Kidney (tissue), 14 donors: ENCODE results near the gene LACTBL1. TPM values are rescaled to one million over a fixed set of nuclear protein-coding genes. Genes with fewer than 3 reads are reported as not detected.

ENCODE experiments used
- DNase-seq, 5 donors: peaks; one replicate each; pipeline ENCODE4 v3.0.0-alpha.2; 2013 to 2020
- FAIRE-seq: peaks from 2 replicates; lab custom pipeline; 2012; peaks lifted over from hg19 to GRCh38; lab: Jason Lieb, UNC
- H3K27ac ChIP-seq, 2 donors: one replicate each; pipeline ENCODE4 v1.7.0; 2013; ENCODE audit warnings: low read depth in 2 of 2, low read length in 2 of 2, inconsistent platforms in 1 of 2
- H3K27me3 ChIP-seq: one replicate; pipeline ENCODE4 v1.7.1; 2013; ENCODE audit warnings: low read length, inconsistent platforms; ENCODE audit not compliant: control insufficient read depth, insufficient read depth
- H3K36me3 ChIP-seq, 3 donors: one replicate each; pipeline versions ENCODE4 v1.7.0 to v1.7.1; 2013; ENCODE audit warnings: low read length in 3 of 3, control low read depth in 1 of 3, inconsistent platforms in 1 of 3; ENCODE audit not compliant: insufficient read depth in 3 of 3, control insufficient read depth in 2 of 3
- H3K4me1 ChIP-seq, 3 donors: one replicate each; pipeline versions ENCODE4 v1.7.0 to v1.7.1; 2013; ENCODE audit warnings: low read length in 3 of 3, inconsistent platforms in 1 of 3, low read depth in 1 of 3; ENCODE audit not compliant: control insufficient read depth in 2 of 3, insufficient read depth in 2 of 3
- H3K4me3 ChIP-seq, 3 donors: one replicate each; pipeline versions ENCODE4 v1.7.0 to v1.8.1; 2013; ENCODE audit warnings: low read length in 3 of 3, control low read depth in 1 of 3, inconsistent platforms in 1 of 3
- H3K9ac ChIP-seq, 3 donors: one replicate each; pipeline versions ENCODE4 v1.7.0 to v1.7.1; 2013; ENCODE audit warnings: low read length in 3 of 3, control low read depth in 1 of 3, inconsistent platforms in 1 of 3
- H3K9me3 ChIP-seq, 3 donors: one replicate each; pipeline versions ENCODE4 v1.7.0 to v1.7.1; 2013; ENCODE audit warnings: low read length in 3 of 3, control low read depth in 1 of 3, inconsistent platforms in 1 of 3; ENCODE audit not compliant: control insufficient read depth in 2 of 3, insufficient read depth in 1 of 3
- CTCF ChIP-seq: IDR thresholded peaks from 3 replicates; pipeline ENCODE4 v1.5.1; 2012; ENCODE audit warnings: mild to moderate bottlenecking, moderate library complexity, borderline replicate concordance; ENCODE audit not compliant: insufficient read depth; ENCODE audit errors: extremely low read depth
- intact Hi-C: fragments of 100-400 bp; cut with DNase I; formaldehyde crosslinking; loops from one replicate; pipeline ENCODE4 v1.11.1; 2022
- polyA plus RNA-seq: library from polyadenylated mRNA; stranded (reverse); fragments of 350-450 nt; fragmentation: Illumina TruSeq; extraction: RNeasy Lipid Tissue Mini Kit (QIAGEN cat#74804); gene quantifications from one replicate; pipeline ENCODE4 v1.2.3, GENCODE V29; 2014; ENCODE audit warnings: low read depth, low replicate concordance; ENCODE audit not compliant: insufficient read depth
- total RNA-seq: library from RNA; stranded (reverse); fragmentation: NEBNext Ultra II Directional; extraction: Animal tissue kit (Norgen Biotek cat#: 25700); gene quantifications from one replicate; pipeline ENCODE4 v1.2.1, GENCODE V29; 2021
- donor health status: control.
- donor health status: control.
- donor health status: control.
- donor health status: control.
- donor health status: control.
- donor health status: DM: yes; HTN: yes; CAD: no.
- donor health status: Normal renal cell carcinoma (clear cell type).

The LACTBL1 gene
- total and polyA plus RNA-seq, 2 donors from 2014 or later: not detected

GRCh38 chr1:22922640-22923039 lies 50.0 kb downstream of the LACTBL1 start:
- H3K27me3 ChIP-seq: no peaks in the 10 kb centered on the region
- TF ChIP-seq CTCF: no peak
- no peak for FAIRE-seq
- H3K4me1 ChIP-seq: no peaks in the 10 kb centered on the region
- no peak overlapping the region for H3K4me3 ChIP-seq
- H3K36me3 ChIP-seq: no peaks in the 10 kb centered on the region
- H3K9ac ChIP-seq: no peak overlapping the region
- H3K9me3 ChIP-seq: no peaks in the 10 kb centered on the region
- no peak for DNase-seq
- intact Hi-C loops: no loop called here
- H3K27ac ChIP-seq: no peak overlapping the region

GRCh38 chr1:22921452-22922126 lies 51.1 kb downstream of the LACTBL1 start:
- H3K4me3 ChIP-seq: no peak overlapping the region
- H3K4me1 ChIP-seq: no peaks in the 10 kb centered on the region
- no peaks in the 10 kb centered on the region for H3K9me3 ChIP-seq
- FAIRE-seq: no peak
- no peak overlapping the region for H3K9ac ChIP-seq
- TF ChIP-seq CTCF: no peak
- no peaks in the 10 kb centered on the region for H3K36me3 ChIP-seq
- intact Hi-C loops: no loop called here
- H3K27ac ChIP-seq: no peak overlapping the region
- DNase-seq: no peak
- H3K27me3 ChIP-seq: no peaks in the 10 kb centered on the region

GRCh38 chr1:22920734-22921451 lies 51.8 kb downstream of the LACTBL1 start:
- intact Hi-C loops: no loop called here
- Histone ChIP-seq H3K9ac (no peak overlapping the region), H3K27me3 (no peaks in the 10 kb centered on the region), H3K4me1 (no peaks in the 10 kb centered on the region), H3K36me3 (no peaks in the 10 kb centered on the region), H3K4me3 (no peak overlapping the region), H3K27ac (no peak overlapping the region), H3K9me3 (no peaks in the 10 kb centered on the region)
- DNase-seq (no peak), FAIRE-seq (no peak)
- no peak for TF ChIP-seq CTCF
